ENCODE results near the gene MUC6.

The MUC6 gene

DNA sequence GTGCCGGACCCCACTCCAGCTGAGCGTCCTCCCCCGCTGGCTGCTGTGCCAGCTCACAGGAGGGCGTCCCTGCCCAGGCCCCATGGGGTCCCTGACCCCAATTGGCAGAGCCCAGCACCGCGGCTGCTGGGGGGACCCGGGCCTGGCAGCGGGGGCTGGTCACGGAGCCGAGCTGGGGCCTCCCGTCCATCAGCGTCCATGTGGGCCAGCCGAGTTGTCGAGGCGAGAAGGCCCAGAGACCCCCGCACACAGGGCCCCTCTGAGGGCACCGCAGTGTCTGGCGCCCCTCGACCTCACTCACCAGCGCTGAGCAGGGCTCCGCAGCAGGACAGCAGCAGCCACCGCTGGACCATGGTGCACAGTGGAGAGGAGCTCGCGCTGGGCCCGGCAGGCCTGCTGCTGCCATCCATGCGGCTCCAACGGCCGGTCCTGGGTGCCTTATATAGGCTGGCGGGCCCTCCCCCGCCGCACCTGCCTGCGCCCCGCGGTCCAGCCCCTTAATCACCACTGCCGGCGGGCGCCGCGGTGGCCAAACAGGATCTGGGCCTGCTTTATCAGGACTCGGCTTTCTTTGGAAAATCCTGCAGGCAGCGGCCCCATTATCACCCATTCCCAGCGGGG, at the start of gene MUC6:
MUC6 (minus strand) TSS at position 416 of the 621 bp plus-strand sequence; CDS start at position 353, 63 bp downstream.
- no peak for TF ChIP-seq CTCF (IDR thresholded peaks at IDR 0.05; ENCODE audit: insufficient read depth, low read depth, low read length, missing control alignments)
- H3K4me3 ChIP-seq (ENCODE audit: low read length), result no peak within 1 kb of the TSS
- DNase-seq (ENCODE audit: low read depth), result no peak

GRCh38 chr11:1085440-1086170, 49.1 kb upstream of the MUC6 start:
- no peak for TF ChIP-seq CTCF (IDR thresholded peaks at IDR 0.05; ENCODE audit: insufficient read depth, low read depth, low read length, missing control alignments)
- H3K4me3 ChIP-seq (ENCODE audit: low read length), result no peak overlapping the region
- no peak for DNase-seq (ENCODE audit: low read depth)

DNA sequence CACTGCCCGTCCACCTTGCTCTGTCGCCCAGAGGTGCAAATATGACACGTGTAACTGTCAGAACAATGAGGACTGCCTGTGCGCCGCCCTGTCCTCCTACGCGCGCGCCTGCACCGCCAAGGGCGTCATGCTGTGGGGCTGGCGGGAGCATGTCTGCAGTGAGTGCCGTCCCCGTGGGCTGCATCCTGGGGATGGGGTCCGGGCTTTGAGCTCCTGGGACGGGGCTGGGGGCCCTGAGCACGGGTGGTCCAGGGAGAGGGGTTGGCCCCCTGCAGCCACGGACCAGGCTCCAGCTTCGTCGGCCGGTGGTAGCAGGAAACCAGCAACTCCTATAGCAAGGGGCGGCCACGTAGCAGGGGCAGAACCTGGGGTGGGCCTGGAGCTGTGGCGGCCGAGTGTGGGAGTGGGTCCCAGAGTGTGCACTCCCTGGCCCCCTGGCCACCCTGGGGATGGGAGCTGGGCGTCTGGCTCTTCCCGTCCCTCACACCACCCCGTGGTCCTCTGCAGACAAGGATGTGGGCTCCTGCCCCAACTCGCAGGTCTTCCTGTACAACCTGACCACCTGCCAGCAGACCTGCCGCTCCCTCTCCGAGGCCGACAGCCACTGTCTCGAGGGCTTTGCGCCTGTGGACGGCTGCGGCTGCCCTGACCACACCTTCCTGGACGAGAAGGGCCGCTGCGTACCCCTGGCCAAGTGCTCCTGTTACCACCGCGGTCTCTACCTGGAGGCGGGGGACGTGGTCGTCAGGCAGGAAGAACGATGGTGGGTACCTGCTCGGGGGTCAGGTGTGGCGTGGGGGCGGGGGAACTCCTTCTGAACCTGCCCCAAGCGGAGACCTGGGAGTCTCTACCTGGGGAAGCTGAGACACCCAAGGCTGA, 48.3 kb upstream of the MUC6 start:
- no peak for TF ChIP-seq CTCF (IDR thresholded peaks at IDR 0.05; ENCODE audit: insufficient read depth, low read depth, low read length, missing control alignments)
- H3K4me3 ChIP-seq (ENCODE audit: low read length), result no peak overlapping the region
- DNase-seq (ENCODE audit: low read depth), result no peak

- no peak for DNase-seq (ENCODE audit: low read depth)
- TF ChIP-seq CTCF (IDR thresholded peaks at IDR 0.05; ENCODE audit: insufficient read depth, low read depth, low read length, missing control alignments), result no peak
- no peak overlapping the region for H3K4me3 ChIP-seq (ENCODE audit: low read length)
Observed at GRCh38 chr11:1083621-1084551, 47.4 kb upstream of the MUC6 start.

GRCh38 chr11:1082728-1083620, 46.5 kb upstream of the MUC6 start:
- no peak overlapping the region for H3K4me3 ChIP-seq (ENCODE audit: low read length)
- no peak for DNase-seq (ENCODE audit: low read depth)
- no peak for TF ChIP-seq CTCF (IDR thresholded peaks at IDR 0.05; ENCODE audit: insufficient read depth, low read depth, low read length, missing control alignments)

Data from epithelial cell of esophagus (primary cell).